ENCODE results near the gene PAF1.

PAF1 gene

GRCh38 chr19:39405261-39405957 lies 14.5 kb upstream of the PAF1 start:
- DNase-seq, result no peak

- DNase-seq, result no peak
Measured at GRCh38 chr19:39403331-39404312, 12.7 kb upstream of the PAF1 start.

GRCh38 chr19:39402346-39403300 lies 11.7 kb upstream of the PAF1 start:
- DNase-seq, result no peak

- DNase-seq, result no peak
Measured at GRCh38 chr19:39401549-39402345, 10.8 kb upstream of the PAF1 start.

GRCh38 chr19:39401070-39401548 lies 10.2 kb upstream of the PAF1 start:
- no peak for DNase-seq

GRCh38 chr19:39400061-39400460 lies 9.2 kb upstream of the PAF1 start:
- DNase-seq, result no peak

GRCh38 chr19:39399668-39400050 lies 8.8 kb upstream of the PAF1 start:
- no peak for DNase-seq

GRCh38 chr19:39398297-39398864 lies 7.5 kb upstream of the PAF1 start:
- DNase-seq, result no peak

- DNase-seq, result peak; percentile 73
Measured at GRCh38 chr19:39397360-39398296, 6.7 kb upstream of the PAF1 start.

- no peak for DNase-seq
Measured at GRCh38 chr19:39390451-39390750, 505 bp downstream of the PAF1 start.

GRCh38 chr19:39389631-39390414 lies 1.1 kb downstream of the PAF1 start:
- no peak for DNase-seq

GRCh38 chr19:39388657-39389056 lies 2.2 kb downstream of the PAF1 start:
- DNase-seq, result no peak

- no peak for DNase-seq
Measured at GRCh38 chr19:39386557-39386956, 4.3 kb downstream of the PAF1 start.

- no peak for DNase-seq
Measured at GRCh38 chr19:39385629-39386411, 5.1 kb downstream of the PAF1 start.

- DNase-seq, result no peak
Measured at GRCh38 chr19:39384839-39385568, 5.9 kb downstream of the PAF1 start.

- DNase-seq, result no peak
Measured at GRCh38 chr19:39382991-39383828, 7.7 kb downstream of the PAF1 start.
